T-helper 2 cell treated with Interferon-gamma antibody and Interleukin-4, amounts not matched to agents 5 μg/mL and 100 μg/mL, for 36 hours (primary cell): ENCODE results near the gene ARHGAP31.

ENCODE experiments used
- DNase-seq: peaks from one replicate; pipeline ENCODE4 v3.0.0; 2021; ENCODE audit warnings: low spot score
- H3K27ac Mint-ChIP-seq: one replicate; pipeline ENCODE4 v1.8.0; 2021; ENCODE audit warnings: mild to moderate bottlenecking, mixed read lengths
- H3K27me3 Mint-ChIP-seq: one replicate; pipeline ENCODE4 v1.8.0; 2021; ENCODE audit warnings: low read depth, mixed read lengths
- H3K36me3 Mint-ChIP-seq: one replicate; pipeline ENCODE4 v1.8.0; 2021; ENCODE audit warnings: low read depth, mixed read lengths
- H3K4me1 Mint-ChIP-seq: one replicate; pipeline ENCODE4 v1.8.0; 2021; ENCODE audit warnings: low read depth, mixed read lengths
- H3K4me3 Mint-ChIP-seq: one replicate; pipeline ENCODE4 v1.8.0; 2022; ENCODE audit warnings: mild to moderate bottlenecking, moderate library complexity, mixed read lengths
- H3K9me3 Mint-ChIP-seq: one replicate; pipeline ENCODE4 v1.8.0; 2021; ENCODE audit warnings: mixed read lengths

Gene ARHGAP31

DNA sequence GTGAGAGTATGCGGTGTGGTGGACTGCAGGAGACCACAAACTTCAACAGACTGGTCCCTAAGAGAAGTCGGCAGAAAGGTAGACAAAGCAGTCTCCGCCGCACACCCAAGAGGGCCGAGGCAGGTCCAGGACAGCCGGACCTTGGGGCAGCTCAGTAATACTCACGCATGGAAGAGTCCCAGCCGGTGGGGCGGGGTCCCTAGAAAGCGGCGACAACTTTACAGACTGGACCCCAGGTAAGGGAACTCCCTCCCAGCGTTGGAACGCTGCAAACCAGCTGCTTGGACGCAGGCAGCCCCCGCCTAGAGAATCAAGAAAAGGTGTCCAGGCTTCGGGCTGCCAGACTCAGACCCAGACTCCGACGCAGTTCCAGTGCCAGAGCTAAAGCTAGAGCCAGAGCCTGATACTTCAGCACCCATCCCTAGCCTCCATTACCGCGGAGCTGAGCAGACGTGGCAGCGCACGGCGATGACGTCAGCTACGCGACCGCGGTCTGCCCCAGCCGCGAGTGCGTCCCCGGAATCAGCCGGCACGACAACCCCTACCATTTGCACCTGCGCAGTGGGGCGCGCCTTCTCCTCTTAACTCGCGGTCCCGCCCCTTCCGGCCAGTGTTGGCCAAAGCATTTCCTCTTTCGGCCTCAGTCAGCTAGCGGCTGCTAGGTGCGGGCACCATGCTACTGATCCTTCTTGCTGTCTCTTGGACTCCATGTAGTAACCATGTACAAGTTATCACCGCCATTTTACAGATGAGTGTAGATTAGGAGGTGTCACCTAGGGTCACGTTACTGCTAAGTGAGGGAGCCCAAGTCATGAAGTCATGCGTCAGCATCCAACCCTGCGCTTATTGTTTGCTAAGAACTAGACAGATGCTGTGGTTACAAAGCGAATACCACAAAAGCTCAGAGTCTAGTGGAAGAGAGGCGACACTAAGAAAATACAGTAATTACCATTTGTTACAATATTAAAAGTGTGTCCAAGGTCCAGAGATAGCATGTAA lies 169.3 kb downstream of the ARHGAP31 start, which contains the start of gene TMEM39A:
TMEM39A (minus strand) TSS at position 445 of the 999 bp plus-strand sequence. CDS start 1,541 bp downstream, outside the sequence.
- Mint-ChIP-seq H3K27me3 (no peaks in the 10 kb centered on the region), H3K9me3 (peaks cover 5% of the 10 kb centered on the region)

DNA sequence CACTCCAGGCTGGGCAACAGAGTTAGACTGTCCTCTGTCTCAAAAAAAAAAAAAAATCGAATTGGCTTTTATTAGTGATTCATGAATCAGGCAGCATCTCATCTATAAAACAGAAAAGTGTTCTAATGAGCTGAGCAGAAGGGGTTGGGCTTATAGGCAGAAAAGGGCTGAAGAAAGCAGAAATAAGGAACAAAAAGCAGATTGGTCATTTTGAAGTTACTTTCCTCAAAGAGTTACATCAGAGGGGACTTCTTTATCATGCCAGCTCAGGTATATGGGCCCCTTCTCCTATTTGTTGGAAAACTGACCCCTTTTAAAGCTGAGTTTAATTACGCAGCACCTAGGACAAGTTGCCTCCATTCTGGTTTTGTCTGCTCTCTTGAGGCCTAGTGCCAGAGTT lies 173.9 kb downstream of the ARHGAP31 start:
- Mint-ChIP-seq H3K4me3 (peak overlapping the region; percentile 95), H3K27me3 (no peaks in the 10 kb centered on the region), H3K9me3 (peaks cover 5% of the 10 kb centered on the region), H3K36me3 (peaks cover 24% of the 10 kb centered on the region), H3K27ac (peak overlapping the region; percentile 89), H3K4me1 (peaks cover 37% of the 10 kb centered on the region)
- no peak for DNase-seq

More for the DNA sequence above, 169.3 kb downstream of the ARHGAP31 start, which contains the start of gene TMEM39A:
- Mint-ChIP-seq H3K27ac (peak within 1 kb of the TSS; percentile 98), H3K4me1 (peaks cover 31% of the 10 kb centered on the region), H3K36me3 (peaks cover 30% of the 10 kb centered on the region), H3K4me3 (peak within 1 kb of the TSS; percentile 99)
- peak; percentile 99 for DNase-seq

DNA sequence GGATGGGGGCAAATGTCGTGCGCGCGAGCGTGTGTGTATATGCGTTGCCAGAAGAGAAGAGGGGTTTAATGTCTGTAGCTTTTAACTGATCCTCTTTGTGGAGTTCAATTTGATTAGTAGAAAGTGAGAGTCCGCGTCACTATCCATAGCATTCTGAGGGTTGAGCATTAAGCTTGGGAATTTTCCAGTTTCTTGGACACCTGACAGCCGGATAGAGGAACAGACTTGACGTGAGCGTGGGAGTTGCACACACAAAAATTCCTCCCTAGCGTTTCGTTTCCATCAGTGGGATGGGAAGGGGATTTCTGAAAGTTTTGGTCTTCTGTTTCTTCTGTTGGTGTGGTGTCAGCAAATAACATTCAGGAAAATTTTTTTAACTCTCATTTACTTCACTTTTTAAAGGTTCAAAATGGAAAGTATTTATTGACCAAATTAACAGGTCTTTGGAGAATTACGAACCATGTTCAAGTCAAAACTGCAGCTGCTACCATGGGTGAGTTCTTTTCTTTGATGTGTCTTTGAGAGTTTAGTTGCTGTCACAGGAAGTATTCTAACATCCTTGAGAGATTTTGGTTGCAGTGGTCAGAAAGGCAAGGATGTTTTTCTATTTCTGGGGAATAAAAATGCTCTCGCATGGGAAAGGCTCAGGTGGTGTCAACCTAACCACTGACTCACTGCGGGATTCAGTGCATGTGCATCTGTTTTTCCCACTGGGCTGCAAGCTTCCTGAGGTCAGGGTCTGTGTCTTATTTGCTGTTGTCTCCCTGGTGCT lies 175.4 kb downstream of the ARHGAP31 start:
- Mint-ChIP-seq H3K36me3 (peaks cover 21% of the 10 kb centered on the region), H3K4me1 (peaks cover 29% of the 10 kb centered on the region), H3K4me3 (peak overlapping the region; percentile 95), H3K9me3 (no peaks in the 10 kb centered on the region), H3K27me3 (no peaks in the 10 kb centered on the region), H3K27ac (peak overlapping the region; percentile 89)
- DNase-seq, result no peak
